CD4-positive, alpha-beta T cell treated with Interleukin-15 for 4 hours (primary cell): ENCODE results near the gene ZMYND12.

Experiments used
- DNase-seq: peaks from one replicate; pipeline ENCODE4 v3.0.0-alpha.2; 2020; ENCODE audit warnings: low spot score

The ZMYND12 gene

DNA sequence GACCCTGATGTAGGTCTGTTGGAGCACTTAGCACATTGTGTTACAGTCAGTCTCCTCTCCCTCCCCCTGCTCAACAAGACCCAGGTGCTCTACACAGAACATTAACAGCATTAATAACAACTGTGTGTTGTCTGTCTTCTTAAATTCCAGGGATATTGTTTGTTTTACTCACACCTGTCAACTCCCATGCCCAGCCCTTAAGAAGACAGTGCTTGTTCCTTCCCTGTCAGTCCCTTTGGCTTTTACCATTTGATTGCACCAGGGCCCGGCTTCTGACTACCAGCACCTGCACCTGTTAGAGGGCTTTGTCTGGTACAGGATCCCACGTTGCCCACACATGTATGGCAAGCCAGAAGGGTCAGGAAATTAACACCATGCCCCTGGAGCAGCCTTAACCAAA, 63.6 kb downstream of the ZMYND12 start:
- no peak for DNase-seq

GRCh38 chr1:42386051-42386450, 69.8 kb downstream of the ZMYND12 start:
- no peak for DNase-seq

DNA sequence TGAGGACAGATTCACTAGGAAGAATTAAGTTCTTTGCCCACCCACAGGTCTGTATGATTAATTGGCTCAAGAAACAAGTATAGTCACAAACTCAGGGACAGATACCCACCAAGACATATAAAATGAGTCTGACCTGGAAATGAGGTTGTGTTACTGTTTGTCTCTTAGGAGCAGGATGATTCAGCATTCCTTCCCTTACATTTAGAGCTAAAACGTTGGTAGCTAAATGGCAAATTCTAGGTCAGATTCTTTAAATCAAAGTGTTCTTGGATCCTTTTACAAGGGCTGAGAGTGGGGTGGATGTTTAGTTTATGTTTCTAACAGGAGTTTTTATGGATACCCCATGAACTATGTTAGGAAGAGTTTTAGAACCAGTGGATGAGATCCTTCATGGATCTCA, 70.5 kb downstream of the ZMYND12 start:
- no peak for DNase-seq

DNA sequence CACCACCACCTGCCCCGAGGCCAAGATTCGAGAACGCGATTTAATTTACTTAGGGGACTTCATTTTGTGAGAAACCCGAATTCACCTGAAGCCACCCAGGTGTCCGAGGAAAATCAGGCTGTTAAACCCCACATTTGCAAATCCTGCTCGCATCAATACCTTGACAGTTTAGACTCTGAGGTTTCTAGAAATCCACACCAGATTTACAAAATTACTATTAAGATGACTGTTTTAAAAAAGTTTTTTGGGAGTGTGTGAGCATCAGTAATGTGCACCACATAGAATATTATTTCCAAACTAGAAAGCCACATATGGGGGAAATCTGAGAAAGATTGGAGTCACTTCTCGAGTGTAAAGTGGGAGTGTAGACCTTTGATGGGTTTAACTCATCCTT, 74.5 kb downstream of the ZMYND12 start:
- DNase-seq, result no peak

DNA sequence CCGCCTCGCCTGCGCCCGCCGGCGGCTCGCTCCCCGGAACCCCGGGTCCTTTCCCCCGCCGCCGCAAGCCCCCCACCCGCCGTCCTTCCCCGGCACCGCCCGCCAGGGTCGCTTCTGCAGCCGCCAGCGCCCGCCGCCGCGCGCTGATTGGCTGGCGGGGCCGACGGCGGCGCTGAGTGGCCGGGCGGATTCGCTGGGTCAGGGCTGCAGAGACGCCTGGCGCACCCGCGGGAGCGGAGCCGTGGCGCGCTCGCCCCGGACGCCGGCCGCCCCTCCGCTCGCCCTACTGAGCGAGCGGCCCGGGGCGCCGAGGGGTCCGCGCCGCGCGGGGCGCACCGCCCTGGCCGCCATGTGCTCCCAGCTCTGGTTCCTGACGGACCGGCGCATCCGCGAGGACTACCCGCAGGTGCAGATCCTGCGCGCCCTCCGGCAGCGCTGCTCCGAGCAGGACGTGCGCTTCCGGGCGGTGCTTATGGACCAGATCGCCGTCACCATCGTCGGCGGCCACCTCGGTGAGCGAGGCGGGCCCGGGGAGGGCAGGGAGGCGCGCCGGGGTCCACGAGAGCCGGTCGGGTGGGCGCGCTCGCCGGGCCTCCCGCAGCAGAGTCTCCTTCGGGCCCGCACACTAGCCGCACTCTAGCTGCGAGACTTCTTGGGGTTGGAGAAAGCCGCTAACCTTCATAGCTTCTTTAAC, 75.1 kb downstream of the ZMYND12 start, which contains the start of gene RIMKLA:
TSS of gene RIMKLA (plus strand) at position 207 of the 694 bp plus-strand sequence. CDS start at position 350, 143 bp downstream.
- no peak for DNase-seq
